Tibial nerve (tissue), 4 donors: ENCODE data around the gene OR51A4. TPM values are rescaled to one million over a fixed set of nuclear protein-coding genes. Genes with fewer than 3 reads are reported as not detected.

Source experiments
- DNase-seq, 2 donors: peaks; one replicate each; pipeline ENCODE4 v3.0.0-alpha.2; 2019; ENCODE audit warnings: low spot score in 2 of 2
- H3K27ac ChIP-seq, 4 donors: fragments of 200-600 bp; sonication (generic) in 3 of 4; one replicate each; pipeline ENCODE4 v1.5.1; 2017 to 2019; ENCODE audit warnings: mild to moderate bottlenecking in 1 of 4
- H3K27me3 ChIP-seq, 2 donors: fragments of 200-600 bp; sonication (generic) in 1 of 2; one replicate each; pipeline versions ENCODE4 v1.5.1 to v1.6.0; 2017 to 2019
- H3K36me3 ChIP-seq, 3 donors: fragments of 200-600 bp; sonication (generic); one replicate each; pipeline ENCODE4 v1.5.1; 2018 to 2019
- H3K4me1 ChIP-seq, 4 donors: fragments of 200-600 bp; sonication (generic) in 3 of 4; one replicate each; pipeline ENCODE4 v1.5.1; 2017 to 2019
- H3K4me3 ChIP-seq, 4 donors: fragments of 200-600 bp; sonication (generic) in 3 of 4; one replicate each; pipeline ENCODE4 v1.5.1; 2017 to 2019; ENCODE audit warnings: mild to moderate bottlenecking in 1 of 4, moderate library complexity in 1 of 4
- H3K9me3 ChIP-seq, 4 donors: fragments of 200-600 bp; sonication (generic) in 3 of 4; one replicate each; pipeline ENCODE4 v1.5.1; 2017 to 2019
- EP300 ChIP-seq, 2 donors: sonication (generic); formaldehyde crosslinking; IDR thresholded peaks; one replicate each; pipeline ENCODE4 v1.6.1; 2017; ENCODE audit warnings: antibody characterized with exemption in 2 of 2, mild to moderate bottlenecking in 1 of 2
- POLR2A ChIP-seq, 2 donors: fragments of 450-650 bp; IDR thresholded peaks; one replicate each; pipeline ENCODE4 v1.6.1; 2017; ENCODE audit warnings: antibody characterized with exemption in 2 of 2, mild to moderate bottlenecking in 2 of 2, moderate library complexity in 2 of 2
- WGBS, 2 donors: methylation state at CpG; one replicate each; pipeline ENCODE4 v1.1.5; 2018; 5-methylcytosine and 5-hydroxymethylcytosine counted together
- total RNA-seq, 4 donors: library from RNA; depleted of rRNA; stranded (reverse); fragments of >200 nt; gene quantifications; one replicate each; pipeline ENCODE4 v1.1.0, GENCODE V29; 2016
- TF ChIP-seq, protein P1 (sequence below), 5 experiments: fragments of 200-600 bp in 3 of 5; fragments of 450-650 bp in 2 of 5; sonication (generic) in 3 of 5; IDR thresholded peaks; one replicate each; pipeline ENCODE4 v1.5.1; 2016 to 2019; ENCODE audit warnings: antibody characterized with exemption in 5 of 5, mild to moderate bottlenecking in 3 of 5, moderate library complexity in 2 of 5

Gene OR51A4
- total RNA-seq, 4 donors from 2014 or later, result not detected

DNA sequence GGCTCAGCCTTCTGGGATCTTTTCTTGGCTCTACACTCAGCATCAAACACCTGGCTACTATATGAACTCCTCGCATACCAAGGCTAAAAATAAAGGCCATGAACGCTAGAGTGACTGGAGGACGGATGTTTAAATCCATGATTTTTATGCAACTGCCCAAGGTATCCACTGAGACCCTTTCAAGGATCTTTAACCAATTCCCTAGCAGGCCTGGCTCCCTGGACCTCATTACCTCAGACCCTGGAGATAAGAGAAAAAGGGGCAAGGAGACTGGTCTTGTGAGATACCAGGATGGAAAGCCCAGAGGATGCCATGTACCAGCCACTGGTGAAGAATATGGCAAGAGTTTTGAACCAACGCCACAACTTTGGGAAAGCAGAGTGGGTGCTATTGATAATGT, 28.2 kb downstream of the OR51A4 start, which contains the start of gene OR51G2:
TSS of gene OR51G2 (minus strand) at position 101 of the 400 bp plus-strand sequence. CDS start 3,687 bp downstream, outside the sequence.
- H3K36me3 ChIP-seq, result no peaks in the 10 kb centered on the region
- TF ChIP-seq, protein P1, sequence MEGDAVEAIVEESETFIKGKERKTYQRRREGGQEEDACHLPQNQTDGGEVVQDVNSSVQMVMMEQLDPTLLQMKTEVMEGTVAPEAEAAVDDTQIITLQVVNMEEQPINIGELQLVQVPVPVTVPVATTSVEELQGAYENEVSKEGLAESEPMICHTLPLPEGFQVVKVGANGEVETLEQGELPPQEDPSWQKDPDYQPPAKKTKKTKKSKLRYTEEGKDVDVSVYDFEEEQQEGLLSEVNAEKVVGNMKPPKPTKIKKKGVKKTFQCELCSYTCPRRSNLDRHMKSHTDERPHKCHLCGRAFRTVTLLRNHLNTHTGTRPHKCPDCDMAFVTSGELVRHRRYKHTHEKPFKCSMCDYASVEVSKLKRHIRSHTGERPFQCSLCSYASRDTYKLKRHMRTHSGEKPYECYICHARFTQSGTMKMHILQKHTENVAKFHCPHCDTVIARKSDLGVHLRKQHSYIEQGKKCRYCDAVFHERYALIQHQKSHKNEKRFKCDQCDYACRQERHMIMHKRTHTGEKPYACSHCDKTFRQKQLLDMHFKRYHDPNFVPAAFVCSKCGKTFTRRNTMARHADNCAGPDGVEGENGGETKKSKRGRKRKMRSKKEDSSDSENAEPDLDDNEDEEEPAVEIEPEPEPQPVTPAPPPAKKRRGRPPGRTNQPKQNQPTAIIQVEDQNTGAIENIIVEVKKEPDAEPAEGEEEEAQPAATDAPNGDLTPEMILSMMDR (IDR thresholded peaks at IDR 0.05), result no peak
- TF ChIP-seq POLR2A (IDR thresholded peaks at IDR 0.05) (no peak), EP300 (IDR thresholded peaks at IDR 0.05) (no peak)
- H3K27ac ChIP-seq, result no peak within 1 kb of the TSS
- H3K4me1 ChIP-seq, result no peaks in the 10 kb centered on the region
- H3K4me3 ChIP-seq, result no peak within 1 kb of the TSS
- no peaks in the 10 kb centered on the region for H3K9me3 ChIP-seq
- DNase-seq, result no peak
- H3K27me3 ChIP-seq, result no peaks in the 10 kb centered on the region
- WGBS, 2 donors, result 76 to 80% methylated on average over 4 of the region's 4 CpGs

DNA sequence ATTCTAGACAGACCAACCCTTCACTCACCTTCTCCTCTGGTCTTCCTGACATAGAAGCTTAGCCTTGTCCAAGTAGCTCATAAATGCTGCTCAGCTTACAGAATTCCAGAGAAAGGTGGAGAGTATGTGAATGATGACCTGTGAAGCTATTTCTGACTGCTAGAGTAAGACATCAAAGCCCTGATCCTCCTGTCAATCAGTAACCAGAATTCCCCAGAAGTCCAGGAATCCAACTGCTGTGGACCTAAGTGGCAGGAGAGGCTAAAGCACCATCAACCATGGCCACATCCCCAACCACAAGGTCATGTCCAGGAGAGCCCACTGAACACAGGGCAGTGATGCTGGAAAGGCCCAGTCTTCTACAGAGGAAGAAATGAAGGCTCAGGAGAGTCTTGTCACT, 30.8 kb downstream of the OR51A4 start:
- TF ChIP-seq, protein P1 (IDR thresholded peaks at IDR 0.05), result no peak
- TF ChIP-seq POLR2A (IDR thresholded peaks at IDR 0.05), result no peak
- TF ChIP-seq EP300 (IDR thresholded peaks at IDR 0.05), result no peak
- no peak for DNase-seq
- no peaks in the 10 kb centered on the region for H3K27me3 ChIP-seq
- no peaks in the 10 kb centered on the region for H3K9me3 ChIP-seq
- H3K27ac ChIP-seq, result no peak overlapping the region
- no peaks in the 10 kb centered on the region for H3K4me1 ChIP-seq
- H3K36me3 ChIP-seq, result no peaks in the 10 kb centered on the region
- no peak overlapping the region for H3K4me3 ChIP-seq

DNA sequence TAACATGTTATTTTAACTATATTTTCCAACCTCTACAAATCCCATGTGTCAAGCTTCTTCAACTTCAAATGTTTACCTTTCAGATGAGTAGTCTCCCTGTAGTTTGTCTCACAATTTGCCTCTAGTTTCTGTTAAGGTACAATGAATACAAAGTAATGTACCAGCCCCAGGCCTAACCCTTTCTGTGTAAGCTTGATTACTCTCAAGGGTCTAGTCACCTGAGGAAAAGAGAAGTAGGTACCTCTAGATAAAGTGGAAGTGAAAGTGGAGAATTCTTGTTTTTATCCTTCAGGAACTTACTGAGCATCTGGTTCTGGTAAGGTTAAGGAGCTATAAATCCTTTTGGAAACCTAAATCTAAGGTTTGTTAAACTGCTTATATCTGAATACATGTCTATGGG, 43.9 kb downstream of the OR51A4 start, which contains the start of gene OR51A7:
TSS of gene OR51A7 (plus strand) at position 300 of the 400 bp plus-strand sequence. CDS start 3,587 bp downstream, outside the sequence.
- Histone ChIP-seq H3K27me3 (no peaks in the 10 kb centered on the region), H3K4me3 (no peak within 1 kb of the TSS), H3K4me1 (no peaks in the 10 kb centered on the region), H3K27ac (no peak within 1 kb of the TSS), H3K9me3 (no peaks in the 10 kb centered on the region), H3K36me3 (no peaks in the 10 kb centered on the region)
- TF ChIP-seq EP300 (IDR thresholded peaks at IDR 0.05) (no peak), POLR2A (IDR thresholded peaks at IDR 0.05) (no peak)
- TF ChIP-seq, protein P1 (IDR thresholded peaks at IDR 0.05), result no peak
- DNase-seq, result no peak

Other genes starting within 250 kb of the OR51A4 start
- under 1 TPM in 2 of 4 donors, not detected in 2; 0.20 to 0.42 TPM for gene OR51E2, start 249.8 kb downstream of the OR51A4 start, total RNA-seq
- gene MMP26, start 242.8 kb downstream of the OR51A4 start, total RNA-seq, result not detected
- not detected for gene OR51F1, start 177.7 kb downstream of the OR51A4 start, total RNA-seq
- not detected for gene OR52R1, start 143.2 kb downstream of the OR51A4 start, total RNA-seq
- not detected for gene OR51F2, start 126.3 kb downstream of the OR51A4 start, total RNA-seq
- gene OR51S1, start 98.4 kb downstream of the OR51A4 start, total RNA-seq, result not detected
- not detected for gene OR51T1, start 65.7 kb downstream of the OR51A4 start, total RNA-seq
- gene OR51A7, start 43.8 kb downstream of the OR51A4 start, total RNA-seq, result not detected
- gene OR51G2, start 28.3 kb downstream of the OR51A4 start, total RNA-seq, result not detected
- not detected for gene OR51G1, start 23.3 kb downstream of the OR51A4 start, total RNA-seq
- gene OR51A2, start 8.1 kb upstream of the OR51A4 start, total RNA-seq, result not detected
- not detected for gene OR51L1, start 47.2 kb upstream of the OR51A4 start, total RNA-seq
- not detected for gene OR52J3, start 98.9 kb upstream of the OR51A4 start, total RNA-seq
- not detected for gene OR52E2, start 112.0 kb upstream of the OR51A4 start, total RNA-seq
- gene OR52E1, start 122.0 kb upstream of the OR51A4 start, total RNA-seq, result not detected
- not detected for gene OR52A5, start 190.8 kb upstream of the OR51A4 start, total RNA-seq
- gene OR52A1, start 207.2 kb upstream of the OR51A4 start, total RNA-seq, result not detected